A172 (cell line): ENCODE data around the gene IL12RB1. TPM values are rescaled to one million over a fixed set of nuclear protein-coding genes. Genes with fewer than 3 reads are reported as not detected.
"Not testable (repeated sequence)": the region's sequence is repeated elsewhere in the genome, so short reads cannot be mapped to it uniquely, and the experiment has no call there.

Experiments used
- DNase-seq: peaks from one replicate; pipeline ENCODE4 v3.0.0-alpha.2; 2015; ENCODE audit warnings: low spot score
- total RNA-seq: library from RNA; depleted of rRNA; stranded (reverse); fragments of >200 nt; shearing (Covaris generic); gene quantifications from 2 replicates; pipeline ENCODE4 v1.2.3, GENCODE V29; 2014

Gene IL12RB1
- total RNA-seq, 1 experiment from 2014 or later: not detected

DNA sequence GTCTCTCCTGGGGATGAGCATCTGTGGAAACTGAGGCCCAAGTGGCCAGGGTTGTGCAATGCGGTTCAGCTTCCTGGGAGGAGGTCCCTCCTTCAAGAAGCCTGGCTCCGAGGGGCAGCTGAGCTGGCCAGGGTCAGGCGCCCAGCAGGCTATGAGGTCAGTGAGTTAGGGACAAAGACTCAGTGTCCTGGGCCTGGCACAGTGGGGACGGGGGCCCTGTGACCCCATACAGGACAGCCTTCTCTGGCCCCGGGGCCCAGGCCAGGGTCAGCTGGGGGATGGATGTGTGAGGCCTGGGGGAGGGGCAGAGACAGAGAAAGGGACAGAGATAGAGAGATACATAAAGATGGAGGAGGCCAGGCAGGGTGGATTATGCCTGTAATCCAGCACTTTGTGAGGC lies 3.0 kb upstream of the IL12RB1 start:
- DNase-seq: no peak

DNA sequence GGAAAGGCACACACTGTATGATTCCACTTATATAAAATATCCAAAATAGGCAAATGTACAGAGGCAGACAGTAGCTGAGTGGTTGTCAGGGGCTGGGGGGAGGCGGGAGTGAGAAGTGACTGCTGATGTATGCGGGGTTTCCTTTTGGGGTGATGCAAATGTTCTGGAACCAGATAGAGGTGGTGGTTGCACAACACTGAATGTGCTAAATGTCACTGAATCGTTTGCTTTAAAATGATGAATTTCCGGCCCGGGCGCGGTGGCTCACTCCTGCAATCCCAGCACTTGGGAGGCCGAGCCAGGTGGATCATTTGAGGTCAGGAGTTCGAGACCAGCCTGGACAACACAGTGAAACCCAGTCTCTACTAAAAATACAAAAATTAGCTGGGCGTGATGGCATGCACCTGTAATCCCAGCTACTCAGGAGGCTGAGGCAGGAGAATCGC lies 2.4 kb upstream of the IL12RB1 start:
- not testable (repeated sequence) for DNase-seq

GRCh38 chr19:18085702-18086457 lies 854 bp downstream of the IL12RB1 start:
- no peak for DNase-seq

- no peak for DNase-seq
These were observed 2.6 kb downstream of the IL12RB1 start for GRCh38 chr19:18083929-18084684.

DNA sequence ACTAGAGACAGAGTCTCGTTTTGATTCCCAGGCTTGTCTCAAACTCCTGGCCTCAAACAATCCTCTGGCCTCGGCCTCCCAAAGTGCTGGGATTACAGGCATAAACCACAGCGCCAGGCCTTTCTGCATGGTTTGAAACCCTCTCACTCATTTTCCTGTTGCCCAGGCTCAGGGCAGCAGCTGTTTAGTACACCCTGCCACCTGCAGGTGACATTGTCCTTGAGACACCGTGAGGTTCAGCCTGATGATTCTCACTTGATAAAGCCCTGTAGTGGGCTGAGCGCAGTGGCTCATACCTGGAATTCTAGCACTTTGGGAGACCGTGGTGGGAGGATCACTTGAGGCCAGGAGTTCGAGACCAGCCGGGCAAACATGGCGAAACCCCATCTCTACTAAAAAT lies 12.5 kb downstream of the IL12RB1 start:
- no peak for DNase-seq

GRCh38 chr19:18073197-18073596 lies 13.5 kb downstream of the IL12RB1 start:
- DNase-seq: no peak

DNA sequence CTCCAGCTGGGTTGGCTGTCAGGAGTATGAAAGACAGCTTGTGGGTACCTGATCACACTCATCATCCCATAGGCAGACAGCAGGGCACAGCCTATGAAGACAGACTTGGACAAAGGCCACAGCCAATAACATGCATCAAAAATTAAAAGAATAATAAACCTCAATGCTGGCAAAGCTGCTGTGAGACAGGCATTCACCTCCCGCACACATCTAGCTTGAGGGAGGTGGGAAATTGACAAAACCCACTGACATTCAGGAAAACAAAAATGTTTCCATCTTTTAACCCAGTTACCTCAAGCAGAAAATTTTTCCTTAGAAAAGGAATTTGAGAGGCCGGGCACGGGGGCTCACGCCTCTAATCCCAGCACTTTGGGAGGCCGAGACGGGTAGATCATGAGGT lies 14.4 kb downstream of the IL12RB1 start:
- DNase-seq: no peak

- DNase-seq: no peak
These were observed 16.6 kb downstream of the IL12RB1 start for GRCh38 chr19:18070181-18070580.

DNA sequence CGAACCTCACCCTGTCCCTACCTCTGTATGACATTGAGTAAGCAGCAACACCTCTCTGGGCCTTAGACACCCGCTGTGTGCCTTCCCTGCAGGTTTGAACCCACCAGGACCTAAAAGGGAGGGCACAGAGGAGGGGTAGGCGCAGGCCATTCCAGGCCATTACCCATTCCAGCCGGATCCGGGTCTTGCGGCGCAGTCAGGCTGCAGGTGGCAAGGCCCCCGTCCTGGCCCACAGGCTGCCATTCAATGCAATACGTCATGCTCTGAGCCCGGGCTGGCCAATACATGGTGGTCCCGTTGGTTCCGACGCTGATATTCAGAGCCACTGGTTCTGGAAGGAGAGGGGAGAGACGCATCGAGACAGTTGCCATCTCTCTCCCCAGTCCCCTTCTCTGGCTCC lies 17.4 kb downstream of the IL12RB1 start:
- DNase-seq: no peak

- DNase-seq: no peak
These were observed 18.3 kb downstream of the IL12RB1 start for GRCh38 chr19:18068395-18068794.

DNA sequence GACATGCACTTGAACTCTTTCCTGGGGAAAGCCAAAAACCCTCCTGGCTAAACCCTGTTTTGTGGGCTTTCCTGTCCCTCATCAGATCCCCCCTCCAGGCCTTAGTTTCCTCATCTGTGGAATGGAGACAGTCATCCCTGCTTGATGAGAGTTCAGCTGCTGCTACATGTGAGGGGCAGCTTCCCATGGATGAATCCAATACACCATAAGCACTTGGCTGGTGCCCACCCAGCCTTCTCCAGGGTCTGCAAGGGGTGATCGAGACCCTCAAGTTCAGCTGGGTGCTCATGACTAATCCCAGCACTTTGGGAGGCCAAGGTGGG lies 21.6 kb downstream of the IL12RB1 start:
- no peak for DNase-seq

DNA sequence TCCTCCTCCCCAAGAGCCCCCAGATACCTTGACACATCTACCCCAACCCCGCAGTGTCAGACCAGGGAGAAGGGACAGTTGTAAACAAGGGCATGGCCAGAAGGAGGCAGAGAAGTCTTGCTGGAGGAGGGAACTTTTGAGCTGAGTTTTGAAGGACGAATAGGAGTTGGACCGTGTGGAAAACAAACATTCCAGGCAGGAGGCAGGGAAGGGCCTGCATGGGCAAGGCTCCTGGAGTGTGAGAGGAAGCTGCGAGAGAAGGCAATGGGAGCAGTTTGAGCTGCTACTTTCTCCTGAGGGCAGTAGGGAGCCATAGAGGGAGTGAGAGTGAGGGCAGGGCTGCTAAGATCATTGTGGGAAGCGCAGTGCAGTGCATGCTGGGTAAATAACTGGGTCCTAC lies 23.3 kb downstream of the IL12RB1 start:
- DNase-seq: no peak

DNA sequence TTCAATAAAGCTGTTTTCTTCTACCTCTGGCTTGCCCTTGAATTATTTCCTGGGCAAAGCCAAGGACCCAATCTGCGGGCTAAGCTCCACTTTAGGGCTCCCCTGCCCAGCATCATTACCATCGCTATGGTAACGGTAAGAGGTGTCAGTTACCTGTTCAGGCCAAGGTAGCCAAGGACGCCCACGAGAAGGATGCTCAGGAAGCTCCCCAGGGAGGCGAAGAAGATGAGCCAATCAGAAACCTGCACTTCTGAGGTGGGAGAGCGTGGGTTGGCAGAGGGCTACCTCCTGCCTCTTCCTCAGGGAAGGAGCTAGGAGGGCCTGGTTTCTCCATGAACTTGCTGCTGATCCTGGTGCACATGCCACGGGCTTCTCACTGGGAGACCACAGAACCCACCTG lies 24.7 kb downstream of the IL12RB1 start:
- DNase-seq: no peak

DNA sequence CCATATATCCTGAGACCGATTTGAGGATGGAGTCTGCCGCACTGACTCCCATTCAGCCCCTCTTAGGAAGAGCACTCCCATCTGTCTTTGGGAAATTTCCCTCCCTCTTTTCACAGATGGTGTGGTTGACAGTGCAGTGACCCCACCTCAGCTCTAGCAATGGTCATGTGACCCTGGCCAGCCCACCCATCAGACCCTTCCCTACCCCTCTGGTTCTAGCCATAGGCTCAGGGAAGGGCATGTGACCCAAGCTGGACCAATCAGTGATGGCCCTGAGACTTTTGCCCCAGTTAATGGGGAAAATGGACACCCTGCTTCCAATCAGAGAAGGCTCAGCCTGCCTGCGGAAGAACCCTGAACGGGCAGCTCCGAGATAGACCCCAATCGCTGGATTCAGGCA lies 26.3 kb downstream of the IL12RB1 start:
- no peak for DNase-seq

DNA sequence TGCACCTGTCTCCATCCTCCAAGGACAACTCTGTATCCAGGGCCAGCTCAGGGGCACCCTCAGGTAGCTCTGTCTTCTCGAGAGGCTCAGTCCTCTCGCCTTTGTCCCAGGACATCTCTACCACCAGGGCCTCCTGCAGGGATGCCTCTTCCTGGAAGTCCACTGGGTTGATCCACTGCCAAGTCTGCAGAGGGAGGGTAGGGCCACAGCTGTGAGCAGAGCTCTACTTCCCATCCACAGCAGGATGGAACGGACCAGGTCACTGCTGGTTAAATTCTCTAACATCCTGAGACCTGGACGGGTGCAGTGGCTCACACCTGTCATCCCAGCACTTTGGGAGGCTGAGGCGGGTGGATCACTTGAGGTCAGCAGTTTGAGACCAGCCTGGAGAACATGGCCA lies 26.8 kb downstream of the IL12RB1 start:
- DNase-seq: no peak

- no peak for DNase-seq
These were observed 27.4 kb downstream of the IL12RB1 start for GRCh38 chr19:18059297-18059696.

GRCh38 chr19:18058208-18059009 lies 28.3 kb downstream of the IL12RB1 start:
- peak; percentile 55 for DNase-seq

DNA sequence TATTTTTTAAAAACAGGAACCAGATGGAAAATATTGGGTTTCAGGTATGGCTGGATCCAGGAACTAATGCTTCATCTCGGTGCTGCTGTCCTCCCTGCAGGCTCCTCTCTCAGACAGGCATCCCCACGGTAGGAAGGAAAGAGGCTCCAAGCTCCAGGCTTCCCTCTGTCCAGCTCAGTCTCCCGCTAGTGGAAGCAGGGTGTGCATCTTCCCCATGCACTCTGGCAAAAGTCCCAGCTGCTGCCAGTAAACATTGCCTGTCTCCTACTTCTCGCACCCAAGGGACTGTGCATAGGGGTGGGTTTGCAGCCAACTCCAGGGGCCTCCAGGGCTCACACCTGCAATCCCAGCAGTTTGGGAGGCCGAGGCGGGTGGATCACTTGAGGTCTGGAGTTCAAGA lies 29.2 kb downstream of the IL12RB1 start:
- DNase-seq: no peak

DNA sequence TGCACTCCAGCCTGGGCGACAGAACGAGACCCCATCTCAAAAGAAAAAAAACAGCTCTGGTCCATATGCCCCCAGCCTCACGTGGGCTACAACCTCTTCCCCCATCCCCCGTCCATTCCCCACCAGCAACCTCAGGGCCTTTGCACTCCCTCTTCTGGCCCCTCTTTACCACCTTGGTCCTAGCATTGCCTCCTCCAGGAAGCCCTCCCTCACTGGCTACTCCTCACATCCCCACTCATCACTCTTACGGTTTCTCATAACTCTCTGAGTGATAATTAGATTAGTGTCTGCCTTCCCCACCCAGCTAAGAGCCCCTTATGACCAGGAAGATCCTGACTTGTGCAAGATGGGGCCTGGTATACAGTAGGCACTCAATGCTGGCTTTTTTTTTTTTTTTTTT lies 30.8 kb downstream of the IL12RB1 start:
- DNase-seq: no peak

DNA sequence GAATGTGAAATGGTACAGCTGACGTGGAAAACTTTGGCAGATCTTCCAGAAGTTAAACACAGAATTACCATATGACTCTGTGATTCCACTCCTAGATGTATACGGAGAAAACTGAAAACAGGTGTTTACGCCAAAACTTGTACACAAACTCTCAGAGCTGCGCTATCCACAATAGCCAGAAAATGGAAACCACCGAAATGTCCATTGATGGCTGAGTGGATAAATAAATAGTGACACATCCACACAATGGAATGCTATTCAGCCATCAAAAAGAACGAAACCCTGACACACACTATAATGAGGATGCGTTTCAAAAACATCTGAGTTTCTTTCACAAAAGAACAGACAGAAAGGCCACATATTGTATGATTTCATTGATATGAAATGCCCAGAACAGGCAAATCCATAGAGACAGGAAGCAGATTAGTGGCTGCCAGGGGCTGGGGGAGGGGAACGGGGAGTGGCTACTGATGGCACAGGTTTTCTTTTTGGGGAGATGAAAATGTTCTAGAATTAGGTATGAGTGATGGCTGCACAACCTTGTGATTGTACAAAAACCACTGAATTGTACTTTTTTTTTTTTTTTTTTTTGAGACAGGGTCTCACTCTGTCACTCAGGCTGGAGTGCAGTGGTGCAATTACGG lies 33.0 kb downstream of the IL12RB1 start:
- DNase-seq: peak; percentile 36

GRCh38 chr19:18051887-18052286 lies 34.8 kb downstream of the IL12RB1 start:
- no peak for DNase-seq

- peak; percentile 49 for DNase-seq
These were observed 37.3 kb downstream of the IL12RB1 start for GRCh38 chr19:18049385-18049784.
